ENCODE results near the gene IZUMO1R.
"Not testable (repeated sequence)": the region's sequence is repeated elsewhere in the genome, so short reads cannot be mapped to it uniquely, and the experiment has no call there.

IZUMO1R gene

GRCh38 chr11:94350850-94351563 lies 46.6 kb downstream of the IZUMO1R start:
- not testable (repeated sequence) for H3K9ac ChIP-seq (ENCODE audit: low read depth, low read length); H3K27ac ChIP-seq (ENCODE audit: low read depth, low read length)

More at GRCh38 chr11:94350850-94351563, 46.6 kb downstream of the IZUMO1R start:
- not testable (repeated sequence) for H3K4me1 ChIP-seq (ENCODE audit: control insufficient read depth, insufficient read depth, low read length); H3K36me3 ChIP-seq (ENCODE audit: control insufficient read depth, insufficient read depth, low read length); H3K9me3 ChIP-seq (ENCODE audit: control insufficient read depth, insufficient read depth, low read length); H3K27me3 ChIP-seq (ENCODE audit: control insufficient read depth, insufficient read depth, low read length); H3K4me3 ChIP-seq (ENCODE audit: low read depth, low read length)
